Astrocyte (in vitro differentiated cells and primary cell): ENCODE results near the gene MYO6.

Experiments used
- EZH2 ChIP-seq: IDR thresholded peaks from 2 replicates; pipeline ENCODE4 v1.6.1; 2012; ENCODE audit warnings: mild to moderate bottlenecking, low read length, inconsistent platforms; ENCODE audit not compliant: insufficient read depth
- TF ChIP-seq, protein P1 (sequence below): IDR thresholded peaks from 2 replicates; pipeline ENCODE4 v1.5.1; 2011; ENCODE audit warnings: low read depth, mild to moderate bottlenecking, inconsistent platforms, low read length, moderate library complexity; ENCODE audit not compliant: insufficient read depth

DNA sequence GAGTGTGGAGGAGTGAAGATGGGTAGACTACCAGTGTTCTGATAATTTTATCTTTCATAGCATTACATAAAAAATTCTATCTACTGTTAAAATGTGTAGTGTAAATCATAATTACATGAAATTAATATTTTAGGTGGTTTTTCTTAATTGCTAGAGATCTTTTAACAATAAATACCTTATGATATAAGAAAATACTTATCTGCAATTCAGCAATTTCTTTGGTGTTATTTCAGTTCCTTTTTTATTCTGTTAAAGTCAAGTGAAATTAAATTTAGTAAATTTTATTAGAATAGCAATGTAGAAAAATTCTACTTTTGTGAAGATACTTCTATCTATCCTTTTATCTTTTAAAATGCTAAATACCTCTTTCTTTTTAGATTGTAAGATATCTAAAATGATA is 219.1 kb downstream of the MYO6 start:
- TF ChIP-seq, protein P1, sequence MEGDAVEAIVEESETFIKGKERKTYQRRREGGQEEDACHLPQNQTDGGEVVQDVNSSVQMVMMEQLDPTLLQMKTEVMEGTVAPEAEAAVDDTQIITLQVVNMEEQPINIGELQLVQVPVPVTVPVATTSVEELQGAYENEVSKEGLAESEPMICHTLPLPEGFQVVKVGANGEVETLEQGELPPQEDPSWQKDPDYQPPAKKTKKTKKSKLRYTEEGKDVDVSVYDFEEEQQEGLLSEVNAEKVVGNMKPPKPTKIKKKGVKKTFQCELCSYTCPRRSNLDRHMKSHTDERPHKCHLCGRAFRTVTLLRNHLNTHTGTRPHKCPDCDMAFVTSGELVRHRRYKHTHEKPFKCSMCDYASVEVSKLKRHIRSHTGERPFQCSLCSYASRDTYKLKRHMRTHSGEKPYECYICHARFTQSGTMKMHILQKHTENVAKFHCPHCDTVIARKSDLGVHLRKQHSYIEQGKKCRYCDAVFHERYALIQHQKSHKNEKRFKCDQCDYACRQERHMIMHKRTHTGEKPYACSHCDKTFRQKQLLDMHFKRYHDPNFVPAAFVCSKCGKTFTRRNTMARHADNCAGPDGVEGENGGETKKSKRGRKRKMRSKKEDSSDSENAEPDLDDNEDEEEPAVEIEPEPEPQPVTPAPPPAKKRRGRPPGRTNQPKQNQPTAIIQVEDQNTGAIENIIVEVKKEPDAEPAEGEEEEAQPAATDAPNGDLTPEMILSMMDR = no peak
- no peak for TF ChIP-seq EZH2
